AG20443 (cell line): ENCODE results near the gene NUP210L.
A peak's percentile ranks its signal among the peaks of the same experiment; 100 is the strongest.

ENCODE experiments used
- DNase-seq: peaks from one replicate; pipeline ENCODE4 v3.0.0; 2012; ENCODE audit warnings: low spot score, mixed read lengths

Gene NUP210L

GRCh38 chr1:153963850-153964331 lies 191.0 kb downstream of the NUP210L start:
- peak; percentile 26 for DNase-seq

GRCh38 chr1:153963030-153963849 lies 191.6 kb downstream of the NUP210L start, which contains the start of gene SLC39A1:
TSS of gene SLC39A1 (minus strand) at chr1:153963537. CDS start at chr1:153962715, 822 bp downstream.
- peak; percentile 96 for DNase-seq

- peak; percentile 58 for DNase-seq
Observed at GRCh38 chr1:153962088-153963029, 192.5 kb downstream of the NUP210L start.

- no peak for DNase-seq
Observed at GRCh38 chr1:153961421-153961820, 193.5 kb downstream of the NUP210L start.

- no peak for DNase-seq
Observed at GRCh38 chr1:153960206-153960605, 194.7 kb downstream of the NUP210L start.

GRCh38 chr1:153959454-153959853 lies 195.4 kb downstream of the NUP210L start:
- no peak for DNase-seq

- no peak for DNase-seq
Observed at GRCh38 chr1:153958961-153959260, 196.0 kb downstream of the NUP210L start.

GRCh38 chr1:153958111-153958960 lies 196.5 kb downstream of the NUP210L start, which contains the start of gene CRTC2:
TSS of gene CRTC2 (minus strand) at chr1:153958612. CDS start at chr1:153958497, 115 bp downstream.
- peak; percentile 98 for DNase-seq

- DNase-seq: no peak
Observed at GRCh38 chr1:153957744-153958110, 197.1 kb downstream of the NUP210L start.

GRCh38 chr1:153956997-153957715 lies 197.7 kb downstream of the NUP210L start:
- DNase-seq: no peak

GRCh38 chr1:153954826-153955225 lies 200.0 kb downstream of the NUP210L start:
- no peak for DNase-seq

GRCh38 chr1:153953859-153954365 lies 201.0 kb downstream of the NUP210L start:
- no peak for DNase-seq

GRCh38 chr1:153951801-153952200 lies 203.1 kb downstream of the NUP210L start:
- DNase-seq: no peak

- no peak for DNase-seq
Observed at GRCh38 chr1:153951183-153951582, 203.7 kb downstream of the NUP210L start.

- peak; percentile 97 for DNase-seq
Observed at GRCh38 chr1:153946622-153947241, 208.1 kb downstream of the NUP210L start, which contains the start of gene DENND4B. TSS of gene DENND4B (minus strand) at chr1:153946718. CDS start at chr1:153944374, 2,344 bp downstream.

- DNase-seq: peak; percentile 90
Observed at GRCh38 chr1:153945795-153946621, 208.9 kb downstream of the NUP210L start.

- peak; percentile 38 for DNase-seq
Observed at GRCh38 chr1:153945131-153945794, 209.6 kb downstream of the NUP210L start.

- no peak for DNase-seq
Observed at GRCh38 chr1:153944827-153945117, 210.1 kb downstream of the NUP210L start.
